Measurements from ENCODE around the gene ANO2. TPM values are rescaled to one million over a fixed set of nuclear protein-coding genes. Genes with fewer than 3 reads are reported as not detected.

ANO2 gene
- total and polyA plus RNA-seq, 4 donors: 0.03 to 0.25 (median 0.15) TPM

DNA sequence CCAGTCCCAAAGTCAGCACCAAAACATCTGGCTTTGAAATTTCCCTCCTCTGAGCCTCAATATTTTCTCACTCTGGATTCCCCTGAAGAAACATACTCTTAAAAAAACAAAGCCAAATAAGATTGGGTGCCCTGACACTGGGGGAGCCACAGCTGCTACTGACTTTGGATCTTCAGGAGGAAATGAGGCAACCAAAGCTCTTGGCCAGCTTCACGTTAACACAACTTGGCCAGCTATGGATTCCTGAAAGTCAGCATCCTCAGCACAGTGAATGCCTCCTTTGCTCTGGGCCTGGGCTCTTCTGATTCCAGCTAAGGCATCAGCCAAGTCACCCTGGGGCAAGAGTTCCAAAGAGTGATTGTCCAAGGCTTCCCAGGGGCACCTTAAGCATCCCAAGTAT, 254.8 kb downstream of the ANO2 start:
- 78% methylated on average over 1 of the region's 1 CpG for WGBS
- no peak overlapping the region for H3K27ac ChIP-seq (ENCODE audit: low read depth in 1 of 2, low read length in 2 of 2)
- no peak for DNase-seq (ENCODE audit: low spot score)
- no peaks in the 10 kb centered on the region for H3K36me3 ChIP-seq (ENCODE audit: control insufficient read depth in 4 of 4, insufficient read depth in 3 of 4, low read depth in 1 of 4, low read length in 3 of 4)
- H3K9ac ChIP-seq (ENCODE audit: low read depth in 1 of 2, low read length in 2 of 2): no peak overlapping the region
- TF ChIP-seq HNF4G (IDR thresholded peaks at IDR 0.05) (no peak), RAD21 (IDR thresholded peaks at IDR 0.05) (no peak), FOXA1 (IDR thresholded peaks at IDR 0.05) (no peak), GABPA (IDR thresholded peaks at IDR 0.05 in 1 of 2, conservative IDR thresholded peaks at IDR 0.05 in 1 of 2) (no peak), EGR1 (IDR thresholded peaks at IDR 0.05; ENCODE audit: low read depth in 2 of 2) (no peak), NR2F2 (IDR thresholded peaks at IDR 0.05) (no peak), SP1 (IDR thresholded peaks at IDR 0.05) (no peak), RXRA (IDR thresholded peaks at IDR 0.05) (no peak), TAF1 (conservative IDR thresholded peaks at IDR 0.05) (no peak), YY1 (IDR thresholded peaks at IDR 0.05) (no peak), FOXA2 (IDR thresholded peaks at IDR 0.05) (no peak)
- TF ChIP-seq, protein P1, sequence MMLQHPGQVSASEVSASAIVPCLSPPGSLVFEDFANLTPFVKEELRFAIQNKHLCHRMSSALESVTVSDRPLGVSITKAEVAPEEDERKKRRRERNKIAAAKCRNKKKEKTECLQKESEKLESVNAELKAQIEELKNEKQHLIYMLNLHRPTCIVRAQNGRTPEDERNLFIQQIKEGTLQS (IDR thresholded peaks at IDR 0.05): no peak
- TF ChIP-seq, protein P2, sequence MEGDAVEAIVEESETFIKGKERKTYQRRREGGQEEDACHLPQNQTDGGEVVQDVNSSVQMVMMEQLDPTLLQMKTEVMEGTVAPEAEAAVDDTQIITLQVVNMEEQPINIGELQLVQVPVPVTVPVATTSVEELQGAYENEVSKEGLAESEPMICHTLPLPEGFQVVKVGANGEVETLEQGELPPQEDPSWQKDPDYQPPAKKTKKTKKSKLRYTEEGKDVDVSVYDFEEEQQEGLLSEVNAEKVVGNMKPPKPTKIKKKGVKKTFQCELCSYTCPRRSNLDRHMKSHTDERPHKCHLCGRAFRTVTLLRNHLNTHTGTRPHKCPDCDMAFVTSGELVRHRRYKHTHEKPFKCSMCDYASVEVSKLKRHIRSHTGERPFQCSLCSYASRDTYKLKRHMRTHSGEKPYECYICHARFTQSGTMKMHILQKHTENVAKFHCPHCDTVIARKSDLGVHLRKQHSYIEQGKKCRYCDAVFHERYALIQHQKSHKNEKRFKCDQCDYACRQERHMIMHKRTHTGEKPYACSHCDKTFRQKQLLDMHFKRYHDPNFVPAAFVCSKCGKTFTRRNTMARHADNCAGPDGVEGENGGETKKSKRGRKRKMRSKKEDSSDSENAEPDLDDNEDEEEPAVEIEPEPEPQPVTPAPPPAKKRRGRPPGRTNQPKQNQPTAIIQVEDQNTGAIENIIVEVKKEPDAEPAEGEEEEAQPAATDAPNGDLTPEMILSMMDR (IDR thresholded peaks at IDR 0.05; ENCODE audit: low read depth, low read length, missing input control): no peak
- TF ChIP-seq, protein P3, sequence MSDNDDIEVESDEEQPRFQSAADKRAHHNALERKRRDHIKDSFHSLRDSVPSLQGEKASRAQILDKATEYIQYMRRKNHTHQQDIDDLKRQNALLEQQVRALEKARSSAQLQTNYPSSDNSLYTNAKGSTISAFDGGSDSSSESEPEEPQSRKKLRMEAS (IDR thresholded peaks at IDR 0.05): no peak
- TF ChIP-seq, protein P4, sequence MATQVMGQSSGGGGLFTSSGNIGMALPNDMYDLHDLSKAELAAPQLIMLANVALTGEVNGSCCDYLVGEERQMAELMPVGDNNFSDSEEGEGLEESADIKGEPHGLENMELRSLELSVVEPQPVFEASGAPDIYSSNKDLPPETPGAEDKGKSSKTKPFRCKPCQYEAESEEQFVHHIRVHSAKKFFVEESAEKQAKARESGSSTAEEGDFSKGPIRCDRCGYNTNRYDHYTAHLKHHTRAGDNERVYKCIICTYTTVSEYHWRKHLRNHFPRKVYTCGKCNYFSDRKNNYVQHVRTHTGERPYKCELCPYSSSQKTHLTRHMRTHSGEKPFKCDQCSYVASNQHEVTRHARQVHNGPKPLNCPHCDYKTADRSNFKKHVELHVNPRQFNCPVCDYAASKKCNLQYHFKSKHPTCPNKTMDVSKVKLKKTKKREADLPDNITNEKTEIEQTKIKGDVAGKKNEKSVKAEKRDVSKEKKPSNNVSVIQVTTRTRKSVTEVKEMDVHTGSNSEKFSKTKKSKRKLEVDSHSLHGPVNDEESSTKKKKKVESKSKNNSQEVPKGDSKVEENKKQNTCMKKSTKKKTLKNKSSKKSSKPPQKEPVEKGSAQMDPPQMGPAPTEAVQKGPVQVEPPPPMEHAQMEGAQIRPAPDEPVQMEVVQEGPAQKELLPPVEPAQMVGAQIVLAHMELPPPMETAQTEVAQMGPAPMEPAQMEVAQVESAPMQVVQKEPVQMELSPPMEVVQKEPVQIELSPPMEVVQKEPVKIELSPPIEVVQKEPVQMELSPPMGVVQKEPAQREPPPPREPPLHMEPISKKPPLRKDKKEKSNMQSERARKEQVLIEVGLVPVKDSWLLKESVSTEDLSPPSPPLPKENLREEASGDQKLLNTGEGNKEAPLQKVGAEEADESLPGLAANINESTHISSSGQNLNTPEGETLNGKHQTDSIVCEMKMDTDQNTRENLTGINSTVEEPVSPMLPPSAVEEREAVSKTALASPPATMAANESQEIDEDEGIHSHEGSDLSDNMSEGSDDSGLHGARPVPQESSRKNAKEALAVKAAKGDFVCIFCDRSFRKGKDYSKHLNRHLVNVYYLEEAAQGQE (IDR thresholded peaks at IDR 0.05): no peak
- TF ChIP-seq, protein P5, sequence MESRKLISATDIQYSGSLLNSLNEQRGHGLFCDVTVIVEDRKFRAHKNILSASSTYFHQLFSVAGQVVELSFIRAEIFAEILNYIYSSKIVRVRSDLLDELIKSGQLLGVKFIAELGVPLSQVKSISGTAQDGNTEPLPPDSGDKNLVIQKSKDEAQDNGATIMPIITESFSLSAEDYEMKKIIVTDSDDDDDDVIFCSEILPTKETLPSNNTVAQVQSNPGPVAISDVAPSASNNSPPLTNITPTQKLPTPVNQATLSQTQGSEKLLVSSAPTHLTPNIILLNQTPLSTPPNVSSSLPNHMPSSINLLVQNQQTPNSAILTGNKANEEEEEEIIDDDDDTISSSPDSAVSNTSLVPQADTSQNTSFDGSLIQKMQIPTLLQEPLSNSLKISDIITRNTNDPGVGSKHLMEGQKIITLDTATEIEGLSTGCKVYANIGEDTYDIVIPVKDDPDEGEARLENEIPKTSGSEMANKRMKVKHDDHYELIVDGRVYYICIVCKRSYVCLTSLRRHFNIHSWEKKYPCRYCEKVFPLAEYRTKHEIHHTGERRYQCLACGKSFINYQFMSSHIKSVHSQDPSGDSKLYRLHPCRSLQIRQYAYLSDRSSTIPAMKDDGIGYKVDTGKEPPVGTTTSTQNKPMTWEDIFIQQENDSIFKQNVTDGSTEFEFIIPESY (IDR thresholded peaks at IDR 0.05): no peak
- no peaks in the 10 kb centered on the region for H3K4me1 ChIP-seq (ENCODE audit: control insufficient read depth in 4 of 4, insufficient read depth in 4 of 4, low read length in 3 of 4)
- no peak overlapping the region for H3K4me3 ChIP-seq (ENCODE audit: low read depth in 1 of 3, low read length in 3 of 3)
- no peaks in the 10 kb centered on the region for H3K9me3 ChIP-seq (ENCODE audit: control insufficient read depth in 4 of 4, low read length in 3 of 4)
- peaks cover 0 to 3% (median 1%) of the 10 kb centered on the region in 4 donors for H3K27me3 ChIP-seq (ENCODE audit: control insufficient read depth in 4 of 4, insufficient read depth in 4 of 4, low read length in 3 of 4)

DNA sequence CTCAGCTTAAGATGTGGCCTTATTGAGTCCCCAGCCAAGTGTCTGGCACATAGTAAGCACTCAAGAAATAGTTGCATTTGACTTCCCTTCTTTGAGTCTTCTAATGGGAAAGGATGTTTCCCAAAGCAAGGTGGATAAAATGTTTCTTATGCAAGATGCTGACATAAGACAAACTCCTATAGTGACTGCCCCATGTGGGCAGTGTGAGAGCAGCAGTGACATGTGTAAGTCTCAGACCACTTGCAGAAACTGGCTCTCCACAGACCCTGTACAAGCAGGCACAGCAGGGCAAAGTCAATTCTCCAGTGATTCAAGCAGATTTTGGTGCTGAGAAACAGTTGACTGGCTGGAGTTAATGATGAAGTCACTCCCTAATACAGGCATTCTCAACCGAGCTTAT, 255.3 kb downstream of the ANO2 start:
- H3K9ac ChIP-seq (ENCODE audit: low read depth in 1 of 2, low read length in 2 of 2): no peak overlapping the region
- WGBS: 84% methylated on average over 1 of the region's 1 CpG
- TF ChIP-seq NR2F2 (IDR thresholded peaks at IDR 0.05) (no peak), GABPA (IDR thresholded peaks at IDR 0.05 in 1 of 2, conservative IDR thresholded peaks at IDR 0.05 in 1 of 2) (no peak), HNF4A (conservative IDR thresholded peaks at IDR 0.05) (no peak), TAF1 (conservative IDR thresholded peaks at IDR 0.05) (no peak), JUND (IDR thresholded peaks at IDR 0.05) (no peak), RXRA (IDR thresholded peaks at IDR 0.05) (no peak), YY1 (IDR thresholded peaks at IDR 0.05) (no peak), HNF4G (IDR thresholded peaks at IDR 0.05) (no peak)
- TF ChIP-seq, protein P1 (IDR thresholded peaks at IDR 0.05): no peak

More for the DNA sequence above, 255.3 kb downstream of the ANO2 start:
- Histone ChIP-seq H3K4me3 (ENCODE audit: low read depth in 1 of 3, low read length in 3 of 3) (no peak overlapping the region), H3K27me3 (ENCODE audit: control insufficient read depth in 4 of 4, insufficient read depth in 4 of 4, low read length in 3 of 4) (peaks cover 0 to 3% (median 1%) of the 10 kb centered on the region in 4 donors), H3K4me1 (ENCODE audit: control insufficient read depth in 4 of 4, insufficient read depth in 4 of 4, low read length in 3 of 4) (no peaks in the 10 kb centered on the region), H3K9me3 (ENCODE audit: control insufficient read depth in 4 of 4, low read length in 3 of 4) (no peaks in the 10 kb centered on the region), H3K27ac (ENCODE audit: low read depth in 1 of 2, low read length in 2 of 2) (no peak overlapping the region), H3K36me3 (ENCODE audit: control insufficient read depth in 4 of 4, insufficient read depth in 3 of 4, low read depth in 1 of 4, low read length in 3 of 4) (no peaks in the 10 kb centered on the region)
- no peak for DNase-seq (ENCODE audit: low spot score)

All from liver (tissue), 9 donors.